IPS-15b (cell line): Measurements from ENCODE around the gene ASCL1.

Experiments used
- H3K27me3 ChIP-seq: one replicate; pipeline ENCODE4 v1.6.1; 2013; ENCODE audit warnings: low read length; ENCODE audit not compliant: control insufficient read depth, insufficient read depth
- H3K36me3 ChIP-seq: one replicate; pipeline ENCODE4 v1.6.1; 2013; ENCODE audit warnings: low read length; ENCODE audit not compliant: control insufficient read depth, insufficient read depth
- H3K4me1 ChIP-seq: one replicate; pipeline ENCODE4 v1.6.1; 2013; ENCODE audit warnings: mild to moderate bottlenecking, low read length; ENCODE audit not compliant: control insufficient read depth, insufficient read depth
- H3K4me3 ChIP-seq: one replicate; pipeline ENCODE4 v1.5.1; 2013; ENCODE audit warnings: low read depth, low read length
- H3K9ac ChIP-seq: one replicate; pipeline ENCODE4 v1.6.1; 2013; ENCODE audit warnings: low read depth, mild to moderate bottlenecking, low read length
- H3K9me3 ChIP-seq: one replicate; pipeline ENCODE4 v1.6.1; 2013; ENCODE audit warnings: mild to moderate bottlenecking, low read length; ENCODE audit not compliant: control insufficient read depth, insufficient read depth

The ASCL1 gene

DNA sequence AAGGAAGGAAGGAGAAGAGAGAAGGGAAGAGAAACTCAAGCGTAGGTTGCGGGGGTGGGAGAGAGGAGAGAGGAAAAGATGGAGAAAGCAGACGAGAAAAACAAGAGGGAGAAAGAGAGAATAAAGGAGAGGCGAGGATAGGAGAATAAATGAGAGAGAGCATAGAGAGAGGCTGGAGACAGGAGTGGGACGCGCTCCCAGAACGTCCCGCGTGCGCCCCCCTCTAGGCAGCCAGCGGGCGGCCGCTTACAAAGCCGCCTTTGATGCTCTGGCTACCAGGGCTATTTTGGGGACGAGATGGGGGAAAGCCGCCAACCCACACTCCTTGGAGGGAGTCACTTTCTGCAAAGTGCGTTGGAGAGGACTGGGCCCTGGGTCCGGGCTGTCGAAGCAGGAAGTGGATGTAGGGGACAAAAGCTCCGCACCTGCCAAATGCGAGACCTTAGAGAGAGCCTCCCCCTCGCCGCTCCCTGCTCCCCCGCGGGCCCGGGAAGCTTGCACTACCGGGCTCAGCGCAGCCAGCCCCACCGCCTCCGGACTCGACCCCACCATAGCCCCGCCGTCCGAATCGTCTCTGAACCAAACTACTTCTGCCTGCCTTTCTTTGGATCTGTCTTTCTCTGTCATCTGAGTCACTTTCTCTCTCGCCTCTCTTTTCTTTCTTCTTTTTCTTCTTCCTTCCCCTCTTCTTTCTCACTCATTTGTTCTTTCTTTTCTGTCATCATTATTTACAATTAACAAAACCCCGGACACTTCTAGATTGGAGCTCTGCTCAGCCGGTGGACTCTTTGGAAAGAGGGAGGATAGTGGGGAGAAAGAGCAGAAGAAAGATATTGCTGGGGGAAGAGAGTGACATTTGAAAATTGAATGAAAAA lies 8.0 kb downstream of the ASCL1 start:
- Histone ChIP-seq H3K36me3 (no peaks in the 10 kb centered on the region), H3K4me3 (peak overlapping the region; percentile 52), H3K27me3 (peaks cover 86% of the 10 kb centered on the region), H3K4me1 (peaks cover 12% of the 10 kb centered on the region), H3K9me3 (peaks cover 7% of the 10 kb centered on the region), H3K9ac (no peak overlapping the region)

DNA sequence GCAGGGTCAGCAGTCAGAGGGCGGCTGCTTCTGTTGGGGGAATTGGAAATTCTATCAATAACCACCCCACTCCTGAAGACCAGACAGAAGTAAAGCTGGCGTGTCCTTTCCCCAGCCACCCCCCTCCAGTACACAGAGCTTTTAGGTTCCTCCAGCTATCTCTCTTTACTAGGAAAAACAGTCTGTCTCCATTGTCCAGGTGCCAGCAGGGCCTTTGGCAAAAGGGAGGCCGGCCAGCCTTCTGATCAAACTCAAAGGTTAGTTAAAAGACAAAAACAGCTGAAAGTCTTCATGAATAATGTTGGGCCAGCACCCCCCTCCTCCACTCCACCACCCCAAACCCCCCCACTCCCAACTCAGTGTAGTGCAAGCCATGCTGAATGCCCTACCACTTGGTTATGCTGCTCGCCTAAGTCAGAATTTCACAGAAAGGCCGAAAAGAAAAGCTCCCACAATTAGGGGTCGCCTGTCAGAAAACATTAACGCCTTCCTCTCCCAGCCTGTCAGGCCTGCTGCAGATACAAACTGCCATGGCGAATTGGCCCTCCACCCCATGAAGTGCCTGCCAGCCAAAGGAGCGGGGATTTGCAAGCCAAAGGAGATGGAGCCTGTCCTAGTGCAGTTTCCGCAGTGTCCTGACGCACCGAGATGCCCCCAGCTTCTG lies 8.9 kb downstream of the ASCL1 start:
- Histone ChIP-seq H3K4me3 (peak overlapping the region; percentile 52), H3K27me3 (peaks cover 82% of the 10 kb centered on the region), H3K36me3 (no peaks in the 10 kb centered on the region), H3K9me3 (peaks cover 7% of the 10 kb centered on the region), H3K4me1 (peaks cover 11% of the 10 kb centered on the region), H3K9ac (no peak overlapping the region)

DNA sequence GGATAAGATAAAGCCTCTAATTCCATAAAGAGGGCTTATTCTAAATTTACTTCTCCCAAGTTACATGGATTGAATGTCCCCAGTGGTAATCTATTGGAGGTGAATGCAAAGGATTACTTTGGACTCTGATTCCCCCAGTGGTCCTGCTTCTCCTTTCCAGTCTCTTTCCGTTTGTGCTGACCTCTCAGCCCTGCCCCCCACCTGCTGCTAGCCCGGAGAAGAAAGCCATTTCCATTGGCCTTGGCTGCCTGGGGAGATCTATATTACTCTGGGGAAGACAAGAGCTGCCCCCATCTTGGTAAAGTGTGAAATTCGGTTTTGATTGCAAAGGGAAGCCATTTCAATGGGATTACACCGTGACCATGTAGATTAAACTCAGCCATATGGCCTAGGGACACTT lies 13.3 kb downstream of the ASCL1 start:
- Histone ChIP-seq H3K9ac (no peak overlapping the region), H3K4me3 (no peak overlapping the region), H3K9me3 (no peaks in the 10 kb centered on the region), H3K27me3 (peaks cover 65% of the 10 kb centered on the region), H3K4me1 (no peaks in the 10 kb centered on the region), H3K36me3 (no peaks in the 10 kb centered on the region)

DNA sequence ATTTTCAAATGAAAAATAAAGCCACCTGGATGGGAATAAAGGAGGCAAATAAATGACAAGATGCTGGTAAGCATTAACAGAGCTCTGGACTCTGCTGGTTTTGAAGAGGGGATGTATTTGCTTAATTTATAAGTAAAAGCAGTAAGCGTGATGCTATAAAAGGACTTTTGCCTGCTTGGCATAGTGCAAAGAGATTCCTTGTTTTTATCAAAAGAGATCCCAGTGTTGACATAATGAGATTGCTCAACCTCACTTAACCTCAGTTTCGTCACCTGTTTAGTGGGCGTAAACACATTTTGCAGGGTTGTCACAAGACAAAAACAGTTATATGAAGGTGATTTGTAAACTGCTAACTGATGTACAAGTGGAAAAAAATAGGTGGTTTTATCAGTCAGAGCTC lies 13.8 kb downstream of the ASCL1 start:
- Histone ChIP-seq H3K4me3 (no peak overlapping the region), H3K4me1 (no peaks in the 10 kb centered on the region), H3K27me3 (peaks cover 60% of the 10 kb centered on the region), H3K9ac (no peak overlapping the region), H3K9me3 (no peaks in the 10 kb centered on the region), H3K36me3 (no peaks in the 10 kb centered on the region)

DNA sequence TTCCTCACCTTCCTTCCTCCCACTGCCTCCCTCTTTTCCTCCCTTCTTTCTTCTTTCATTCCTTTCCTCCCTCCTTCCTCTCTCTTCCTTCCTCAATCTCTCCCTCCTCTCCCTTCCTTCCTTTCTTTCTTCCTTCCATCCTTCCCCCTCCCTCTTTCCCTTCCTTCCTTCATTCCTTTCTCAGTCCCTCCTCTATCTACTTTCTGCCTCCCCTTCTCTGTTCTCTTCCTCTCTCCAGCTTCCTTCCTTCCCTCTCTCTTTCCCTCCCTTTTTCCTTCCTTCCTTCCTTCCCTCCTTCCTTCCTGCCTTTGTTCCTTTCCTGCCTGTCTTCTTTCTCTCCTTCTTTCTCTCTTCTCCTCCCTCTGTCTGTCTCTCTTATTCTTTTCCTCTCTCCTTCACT lies 16.1 kb downstream of the ASCL1 start:
- H3K36me3 ChIP-seq = no peaks in the 10 kb centered on the region
- H3K4me3 ChIP-seq = no peak overlapping the region
- peaks cover 37% of the 10 kb centered on the region for H3K27me3 ChIP-seq
- no peaks in the 10 kb centered on the region for H3K4me1 ChIP-seq
- no peaks in the 10 kb centered on the region for H3K9me3 ChIP-seq
- H3K9ac ChIP-seq = no peak overlapping the region

DNA sequence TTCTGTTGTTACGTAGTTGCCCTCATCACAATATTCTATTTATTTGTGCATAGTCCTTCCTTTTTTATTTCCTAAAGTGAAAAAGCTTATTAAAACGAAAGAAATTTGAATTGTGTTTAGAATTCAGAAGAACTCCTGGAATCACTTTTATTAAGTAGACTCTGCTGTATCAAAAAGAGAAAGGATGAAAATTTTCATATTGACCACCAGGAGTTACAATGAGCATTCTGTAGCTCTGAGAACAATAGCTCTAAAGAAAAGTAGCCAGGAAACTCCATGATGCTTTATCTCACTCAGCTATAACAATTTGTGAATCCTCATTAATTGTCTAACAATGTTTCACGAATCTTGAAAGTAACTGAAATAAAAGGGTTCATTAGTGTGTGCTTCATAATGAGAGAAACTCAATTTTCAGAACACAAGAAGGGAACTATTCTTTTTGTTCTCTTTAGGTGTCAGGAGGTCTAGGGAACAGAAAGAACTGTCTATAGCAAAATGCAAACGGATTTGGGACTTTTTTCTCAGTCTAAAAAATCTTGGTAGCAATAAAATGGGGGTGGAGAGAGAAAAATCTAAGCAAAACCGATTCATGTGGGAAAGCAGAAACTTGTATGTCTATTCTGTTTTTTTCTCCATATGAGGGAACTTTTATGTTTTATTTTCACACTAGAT lies 19.3 kb downstream of the ASCL1 start:
- peaks cover 23% of the 10 kb centered on the region for H3K27me3 ChIP-seq
- H3K36me3 ChIP-seq = no peaks in the 10 kb centered on the region
- H3K9me3 ChIP-seq = no peaks in the 10 kb centered on the region
- no peak overlapping the region for H3K4me3 ChIP-seq
- no peaks in the 10 kb centered on the region for H3K4me1 ChIP-seq
- no peak overlapping the region for H3K9ac ChIP-seq

DNA sequence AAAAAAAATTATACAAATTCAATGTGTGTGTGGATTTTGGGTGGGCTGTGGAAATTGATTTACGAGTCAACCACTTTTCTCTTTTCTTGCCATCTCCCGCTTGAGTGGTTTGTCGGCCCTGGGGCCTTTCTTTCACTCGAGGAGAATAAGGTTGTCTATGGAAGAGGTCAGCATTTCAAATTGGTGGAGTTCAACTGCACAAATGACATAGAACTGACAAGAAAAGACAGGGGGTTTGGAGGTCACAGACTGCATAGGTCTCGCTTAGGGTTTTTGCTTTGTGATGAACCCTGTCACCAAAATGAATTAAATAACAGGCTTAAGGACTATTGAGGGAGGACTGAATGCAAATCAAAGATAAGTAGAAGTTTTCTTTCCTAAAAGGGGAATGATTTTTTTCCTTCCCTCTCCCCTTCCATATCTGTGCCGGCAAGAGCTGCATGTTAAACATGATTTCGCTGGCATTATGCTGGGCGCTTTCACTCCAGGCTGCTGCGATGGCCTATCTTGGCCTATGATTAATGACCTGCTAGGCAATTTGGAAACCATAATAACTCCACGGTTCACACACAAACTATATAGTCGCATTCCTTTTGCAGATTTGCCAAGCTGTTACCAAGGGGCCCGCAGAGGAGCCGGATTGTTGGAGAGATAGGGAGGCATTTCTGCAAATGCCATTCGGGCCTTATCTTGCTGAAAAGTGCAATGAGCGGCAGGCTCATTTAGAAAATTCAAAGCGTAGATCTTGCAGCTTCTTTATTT lies 20.7 kb downstream of the ASCL1 start:
- no peaks in the 10 kb centered on the region for H3K9me3 ChIP-seq
- H3K9ac ChIP-seq = no peak overlapping the region
- no peaks in the 10 kb centered on the region for H3K4me1 ChIP-seq
- H3K36me3 ChIP-seq = no peaks in the 10 kb centered on the region
- H3K4me3 ChIP-seq = no peak overlapping the region
- peaks cover 10% of the 10 kb centered on the region for H3K27me3 ChIP-seq

DNA sequence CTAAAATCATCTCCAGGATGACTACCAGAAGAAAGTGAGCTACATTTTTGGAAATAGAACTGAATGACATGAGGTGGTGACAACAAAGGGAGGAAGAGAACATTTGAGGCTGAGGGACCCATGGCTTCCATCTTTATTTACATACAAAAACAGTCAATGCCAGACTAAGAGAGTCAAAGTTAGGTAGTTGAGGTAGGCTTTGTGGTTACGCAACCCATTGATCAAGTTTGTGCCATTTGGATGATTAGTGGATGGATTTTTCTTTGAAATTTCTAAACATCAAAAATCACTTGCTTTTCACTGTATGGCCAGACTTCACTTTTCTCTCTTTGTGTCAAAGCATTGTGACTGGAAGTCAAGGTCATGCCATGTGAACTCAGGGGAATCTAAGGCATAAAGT lies 22.9 kb downstream of the ASCL1 start:
- Histone ChIP-seq H3K9me3 (no peaks in the 10 kb centered on the region), H3K27me3 (no peaks in the 10 kb centered on the region), H3K9ac (no peak overlapping the region), H3K4me3 (no peak overlapping the region), H3K36me3 (no peaks in the 10 kb centered on the region), H3K4me1 (no peaks in the 10 kb centered on the region)

DNA sequence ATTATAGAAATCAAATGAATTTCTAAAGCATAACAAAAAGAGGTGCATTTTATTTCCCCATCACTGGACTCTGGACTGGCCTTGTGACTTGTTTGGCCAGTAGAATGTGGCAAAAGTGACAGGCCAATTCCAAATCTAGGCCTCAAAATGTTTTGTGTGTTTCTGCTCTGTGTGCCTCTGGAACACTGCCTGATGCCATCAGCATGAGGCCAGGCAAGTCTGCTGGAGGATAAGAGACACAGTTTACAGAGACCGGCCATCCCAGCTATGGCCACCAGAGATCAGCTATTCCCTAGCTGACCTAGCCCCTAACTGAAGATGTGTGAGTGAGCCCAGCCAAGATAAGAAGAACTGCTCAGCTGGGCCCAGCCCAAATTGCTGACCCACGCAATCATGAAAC lies 32.9 kb downstream of the ASCL1 start:
- Histone ChIP-seq H3K4me1 (no peaks in the 10 kb centered on the region), H3K9ac (no peak overlapping the region), H3K27me3 (no peaks in the 10 kb centered on the region), H3K9me3 (no peaks in the 10 kb centered on the region), H3K36me3 (no peaks in the 10 kb centered on the region), H3K4me3 (no peak overlapping the region)

DNA sequence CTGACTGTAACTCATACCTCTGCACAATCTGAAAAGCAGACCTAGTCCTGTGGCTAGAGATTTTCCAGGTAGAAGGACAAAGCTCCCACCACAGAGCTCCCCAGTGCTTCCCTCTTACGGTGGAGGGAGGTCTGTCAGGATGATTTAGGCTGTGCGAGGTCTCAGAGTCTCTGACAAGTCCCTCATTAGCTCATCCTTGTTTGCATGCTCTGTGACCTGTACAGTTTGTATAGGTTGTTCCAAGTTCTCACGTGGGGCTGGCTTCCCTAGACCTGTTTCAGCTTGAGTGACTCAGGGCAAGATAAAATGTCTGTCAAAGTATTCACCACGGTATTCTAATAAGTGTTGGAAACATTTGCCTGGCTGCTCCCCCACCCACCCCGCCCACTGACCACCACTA lies 34.8 kb downstream of the ASCL1 start:
- Histone ChIP-seq H3K36me3 (no peaks in the 10 kb centered on the region), H3K4me1 (no peaks in the 10 kb centered on the region), H3K4me3 (no peak overlapping the region), H3K27me3 (no peaks in the 10 kb centered on the region), H3K9me3 (no peaks in the 10 kb centered on the region), H3K9ac (no peak overlapping the region)

DNA sequence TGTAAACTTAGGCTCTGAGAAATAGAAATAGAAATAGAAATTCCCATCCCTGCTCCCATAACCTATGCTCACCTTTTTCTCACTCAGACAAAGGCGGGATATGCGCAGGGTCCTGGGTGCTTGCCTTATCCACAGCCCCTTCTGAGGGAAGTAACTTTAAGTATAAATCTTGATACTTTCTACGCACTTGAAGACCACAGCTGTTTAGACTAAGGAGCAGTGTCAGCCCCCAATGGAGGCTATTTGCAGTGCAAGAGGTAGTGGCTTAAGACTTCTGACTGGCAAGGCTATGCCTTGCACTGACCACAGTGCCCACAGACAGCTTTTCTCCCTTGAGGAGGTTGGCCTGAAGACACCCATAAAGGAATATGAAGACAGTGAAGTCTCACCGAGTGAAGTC lies 35.2 kb downstream of the ASCL1 start:
- no peaks in the 10 kb centered on the region for H3K27me3 ChIP-seq
- peaks cover 1% of the 10 kb centered on the region for H3K9me3 ChIP-seq
- H3K4me1 ChIP-seq = no peaks in the 10 kb centered on the region
- no peaks in the 10 kb centered on the region for H3K36me3 ChIP-seq
- H3K9ac ChIP-seq = no peak overlapping the region
- no peak overlapping the region for H3K4me3 ChIP-seq
